Activated naive CD4-positive, alpha-beta T cell treated with anti-CD3 and anti-CD28 coated beads, Interleukin-2, amount 50 U/mL, for 16 hours (primary cell): Measurements from ENCODE around the gene SPO11.

Source experiments
- DNase-seq: peaks from one replicate; pipeline ENCODE4 v3.0.0-alpha.2; 2020

Gene SPO11

GRCh38 chr20:57379263-57379647 lies 49.7 kb downstream of the SPO11 start:
- no peak for DNase-seq

- DNase-seq = no peak
These were observed 50.6 kb downstream of the SPO11 start for GRCh38 chr20:57380081-57380750.

DNA sequence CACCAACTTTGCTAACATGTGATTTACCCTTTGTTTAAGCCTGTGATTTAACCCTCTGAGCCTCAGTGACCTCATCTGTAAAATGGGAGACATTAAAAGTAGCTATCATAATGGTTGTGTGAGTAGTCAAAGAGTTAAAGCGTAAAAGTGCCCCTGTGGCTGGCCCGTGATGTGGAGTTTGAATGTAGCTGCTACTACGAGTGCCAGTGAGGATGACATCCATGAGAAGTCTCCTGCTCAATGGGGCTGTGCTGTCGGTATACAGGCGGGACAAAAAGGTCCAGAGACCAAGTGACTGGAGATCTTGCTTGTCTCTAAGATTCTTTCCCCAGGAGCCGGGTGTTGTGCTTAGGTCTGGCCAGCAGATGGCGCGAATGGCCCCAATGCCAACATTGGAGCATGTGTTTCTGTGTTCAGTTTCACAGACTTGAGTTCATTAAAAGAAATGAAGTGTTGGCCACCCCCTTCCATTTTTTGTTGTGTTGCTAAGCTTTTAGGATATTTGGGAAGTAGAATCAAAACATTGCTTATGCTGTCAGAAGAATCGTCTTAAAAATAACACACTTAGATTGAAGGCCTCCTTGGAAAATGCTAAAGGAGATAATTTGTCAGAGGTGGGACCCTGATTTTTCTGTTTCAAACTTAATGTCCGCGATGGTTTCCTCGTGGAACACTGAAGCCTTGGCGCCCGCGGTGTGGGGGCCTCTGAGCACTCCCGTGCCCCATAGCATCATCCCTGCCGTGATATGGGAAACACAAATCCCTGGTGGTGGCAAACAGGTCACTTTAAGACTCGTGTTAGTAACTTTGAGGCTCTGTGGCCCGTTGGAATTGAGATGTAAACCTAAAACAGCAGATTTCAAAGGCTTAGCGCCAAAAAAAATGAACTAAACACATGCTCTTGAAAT lies 52.2 kb downstream of the SPO11 start:
- peak; percentile 84 for DNase-seq

- DNase-seq = no peak
These were observed 52.9 kb downstream of the SPO11 start for GRCh38 chr20:57382516-57382915.

GRCh38 chr20:57383447-57384347 lies 54.1 kb downstream of the SPO11 start:
- no peak for DNase-seq

DNA sequence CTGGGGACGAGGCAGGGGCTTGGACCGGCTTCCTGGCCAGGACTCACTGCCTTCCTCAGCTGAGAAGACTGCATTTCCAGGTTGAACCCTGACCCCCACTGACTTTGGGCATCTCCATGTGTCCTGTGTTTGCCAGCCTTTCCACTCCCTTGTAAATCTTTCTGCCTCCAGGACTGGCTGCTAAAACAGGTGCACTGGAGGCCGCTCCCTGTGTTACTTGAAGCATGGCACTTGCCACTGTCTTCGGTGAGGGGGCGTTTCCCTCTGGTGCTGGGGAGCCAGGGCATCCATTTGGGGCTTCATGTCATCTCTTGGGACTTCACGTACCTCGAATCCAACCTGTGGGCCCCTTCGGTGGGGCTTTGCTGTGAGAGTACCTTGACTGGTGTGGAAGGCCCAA lies 54.9 kb downstream of the SPO11 start:
- no peak for DNase-seq

DNA sequence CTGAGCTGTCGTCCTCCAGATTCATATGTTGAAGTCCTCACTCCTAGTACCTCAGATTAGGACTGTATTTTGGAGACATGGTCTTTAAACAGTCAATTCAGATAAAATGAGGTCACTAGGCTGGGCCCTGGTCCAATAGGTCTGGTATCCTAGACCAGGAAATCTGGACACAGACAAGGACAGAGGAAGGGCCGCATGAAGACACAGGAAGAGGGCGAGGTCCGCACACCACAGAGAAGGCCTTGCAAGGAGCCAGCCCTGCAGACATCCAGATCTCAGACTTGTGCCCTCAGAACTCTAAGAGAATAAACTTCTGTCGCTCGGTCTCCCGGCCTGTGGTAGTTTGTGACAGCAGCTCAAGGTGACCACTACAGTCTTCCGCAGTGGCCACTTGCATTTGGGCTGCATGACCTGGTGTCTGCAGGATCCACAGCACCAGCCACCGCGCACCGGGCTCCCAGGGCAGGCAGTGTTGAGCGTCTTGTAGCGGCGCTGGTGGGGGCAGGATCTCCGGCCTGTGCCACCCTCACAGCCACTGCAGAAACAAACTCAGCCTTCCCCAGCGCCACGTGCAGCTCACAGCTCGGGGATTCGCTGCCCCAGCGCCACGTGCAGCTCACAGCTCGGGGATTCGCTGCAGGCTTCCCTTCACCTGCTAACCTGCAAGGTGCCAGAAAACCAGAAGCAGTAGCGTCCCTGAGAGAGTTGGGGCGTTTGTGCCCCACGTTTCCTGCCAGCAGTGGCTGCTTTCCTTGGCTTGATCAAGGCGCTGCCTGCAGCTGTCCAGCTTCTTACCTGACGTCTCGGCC lies 55.6 kb downstream of the SPO11 start:
- no peak for DNase-seq

- DNase-seq = no peak
These were observed 56.3 kb downstream of the SPO11 start for GRCh38 chr20:57385940-57386339.

- no peak for DNase-seq
These were observed 57.2 kb downstream of the SPO11 start for GRCh38 chr20:57386762-57387161.

- no peak for DNase-seq
These were observed 57.9 kb downstream of the SPO11 start for GRCh38 chr20:57387463-57387862.

DNA sequence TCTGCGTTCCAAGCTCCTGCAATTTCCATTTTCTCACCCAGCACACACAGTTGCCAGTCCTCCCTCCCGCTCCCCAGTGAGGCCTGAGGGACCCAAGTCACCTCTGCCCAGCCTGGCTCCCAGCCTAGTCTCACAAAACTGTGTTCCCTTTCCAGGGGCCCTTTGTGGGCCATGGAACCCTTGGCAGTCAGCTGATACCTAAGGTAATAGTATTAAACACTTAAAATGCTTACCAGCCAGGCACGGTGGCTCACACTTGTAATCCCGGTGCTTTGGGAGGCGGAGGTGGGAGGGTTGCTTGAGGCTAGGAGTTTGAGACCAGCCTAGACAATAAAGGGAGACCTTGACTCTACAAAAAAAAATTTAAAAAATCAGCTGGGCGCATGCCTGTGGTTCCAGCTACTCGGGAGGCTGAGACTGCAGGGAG lies 58.4 kb downstream of the SPO11 start:
- no peak for DNase-seq

GRCh38 chr20:57388953-57389694 lies 59.5 kb downstream of the SPO11 start:
- peak; percentile 73 for DNase-seq

GRCh38 chr20:57389695-57390603 lies 60.3 kb downstream of the SPO11 start:
- DNase-seq = peak; percentile 72

GRCh38 chr20:57390604-57391438 lies 61.2 kb downstream of the SPO11 start, which contains the start of gene RBM38:
RBM38 (plus strand) TSS chr20:57391396; CDS start chr20:57391582, 186 bp downstream.
- DNase-seq = peak; percentile 82

DNA sequence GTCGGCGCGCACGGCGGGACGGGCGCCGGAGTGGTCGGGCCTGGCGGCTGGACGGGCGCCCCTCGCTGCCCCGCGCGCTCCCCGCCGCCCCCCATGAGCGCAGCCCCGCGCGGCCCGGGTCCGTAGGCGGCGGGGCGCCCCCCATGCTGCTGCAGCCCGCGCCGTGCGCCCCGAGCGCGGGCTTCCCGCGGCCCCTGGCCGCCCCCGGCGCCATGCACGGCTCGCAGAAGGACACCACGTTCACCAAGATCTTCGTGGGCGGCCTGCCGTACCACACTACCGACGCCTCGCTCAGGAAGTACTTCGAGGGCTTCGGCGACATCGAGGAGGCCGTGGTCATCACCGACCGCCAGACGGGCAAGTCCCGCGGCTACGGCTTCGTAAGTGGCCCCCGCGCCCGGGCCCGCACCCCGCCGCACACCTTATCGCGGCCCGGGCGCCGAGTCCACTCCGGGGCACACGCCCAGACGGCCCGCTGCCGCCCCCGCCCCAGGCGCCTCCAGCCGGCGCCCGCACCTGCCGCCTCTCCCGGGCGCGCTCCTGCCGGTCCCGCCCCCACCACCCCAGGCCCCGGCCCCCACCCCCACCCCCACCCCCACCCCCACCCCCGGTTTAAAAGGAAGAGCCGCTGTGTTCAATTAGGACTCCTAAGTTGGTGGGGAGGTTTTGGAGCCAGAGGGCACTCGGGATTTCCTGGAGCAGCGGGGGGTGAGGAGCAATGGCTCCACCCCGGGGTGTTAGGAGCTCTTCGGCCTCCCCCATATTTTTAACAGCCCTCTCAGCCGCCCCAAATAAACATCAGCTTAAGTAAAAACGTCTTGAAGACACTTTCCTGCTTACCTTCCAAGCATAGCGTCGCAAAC lies 62.1 kb downstream of the SPO11 start:
- DNase-seq = no peak

- peak; percentile 73 for DNase-seq
These were observed 63.1 kb downstream of the SPO11 start for GRCh38 chr20:57392512-57393271.
